Peyer's patch (tissue), 4 donors: Measurements from ENCODE around the gene PLPP2.

ENCODE experiments used
- POLR2A ChIP-seq, 2 donors: fragments of 450-650 bp; IDR thresholded peaks; one replicate each; pipeline ENCODE4 v1.5.1; 2017; ENCODE audit warnings: antibody characterized with exemption in 2 of 2, mild to moderate bottlenecking in 2 of 2, moderate library complexity in 2 of 2
- TF ChIP-seq, protein P1 (sequence below), 6 experiments: fragments of 450-650 bp in 4 of 6; fragments of 200-600 bp in 2 of 6; sonication (generic) in 1 of 6; IDR thresholded peaks; one replicate each; pipeline ENCODE4 v1.5.1; 2017 to 2019; ENCODE audit warnings: antibody characterized with exemption in 6 of 6, mild to moderate bottlenecking in 3 of 6, moderate library complexity in 1 of 6

DNA sequence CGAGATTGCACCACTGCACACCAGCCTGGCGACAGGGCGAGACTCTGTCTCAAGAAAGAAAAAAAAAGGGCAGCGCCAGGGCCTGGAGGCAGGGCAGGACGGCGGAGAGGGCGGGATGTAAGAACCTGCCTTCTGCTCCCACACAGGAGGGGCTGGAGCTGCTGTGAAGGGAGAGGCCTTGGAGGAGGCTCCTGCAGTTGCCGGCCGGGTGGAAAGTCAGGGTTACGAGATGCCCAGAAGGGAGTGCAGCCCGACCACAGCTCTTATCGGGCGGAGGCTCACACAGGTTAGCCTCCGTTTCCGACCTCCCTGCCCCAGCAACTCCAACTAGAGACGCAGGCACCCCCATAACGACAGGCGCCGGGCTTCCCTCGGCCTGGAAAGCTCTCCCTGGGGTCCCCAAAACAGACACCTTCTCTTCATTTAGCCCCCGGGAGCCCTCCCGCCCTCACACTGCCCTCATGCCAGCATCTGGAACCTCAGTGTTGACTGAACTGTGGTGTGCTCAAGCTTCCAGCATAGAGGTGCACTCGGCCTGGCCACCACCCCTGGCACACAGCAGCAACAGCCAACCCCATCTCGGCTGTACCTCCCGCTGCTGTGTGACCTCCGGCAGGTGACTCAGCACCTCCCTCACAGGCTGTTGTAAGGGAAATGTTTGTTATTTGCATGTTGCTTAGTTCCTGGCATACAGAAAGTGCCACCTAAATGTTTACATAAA is 1.4 kb downstream of the PLPP2 start:
- TF ChIP-seq, protein P1, sequence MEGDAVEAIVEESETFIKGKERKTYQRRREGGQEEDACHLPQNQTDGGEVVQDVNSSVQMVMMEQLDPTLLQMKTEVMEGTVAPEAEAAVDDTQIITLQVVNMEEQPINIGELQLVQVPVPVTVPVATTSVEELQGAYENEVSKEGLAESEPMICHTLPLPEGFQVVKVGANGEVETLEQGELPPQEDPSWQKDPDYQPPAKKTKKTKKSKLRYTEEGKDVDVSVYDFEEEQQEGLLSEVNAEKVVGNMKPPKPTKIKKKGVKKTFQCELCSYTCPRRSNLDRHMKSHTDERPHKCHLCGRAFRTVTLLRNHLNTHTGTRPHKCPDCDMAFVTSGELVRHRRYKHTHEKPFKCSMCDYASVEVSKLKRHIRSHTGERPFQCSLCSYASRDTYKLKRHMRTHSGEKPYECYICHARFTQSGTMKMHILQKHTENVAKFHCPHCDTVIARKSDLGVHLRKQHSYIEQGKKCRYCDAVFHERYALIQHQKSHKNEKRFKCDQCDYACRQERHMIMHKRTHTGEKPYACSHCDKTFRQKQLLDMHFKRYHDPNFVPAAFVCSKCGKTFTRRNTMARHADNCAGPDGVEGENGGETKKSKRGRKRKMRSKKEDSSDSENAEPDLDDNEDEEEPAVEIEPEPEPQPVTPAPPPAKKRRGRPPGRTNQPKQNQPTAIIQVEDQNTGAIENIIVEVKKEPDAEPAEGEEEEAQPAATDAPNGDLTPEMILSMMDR (IDR thresholded peaks at IDR 0.05) = no peak
- peak; percentile 56 to 58 for TF ChIP-seq POLR2A (IDR thresholded peaks at IDR 0.05)
